Tibial nerve (tissue), 4 donors: ENCODE results near the gene TRABD2B.

Experiments used
- CTCF ChIP-seq, 5 experiments: fragments of 200-600 bp in 3 of 5; fragments of 450-650 bp in 2 of 5; sonication (generic) in 3 of 5; IDR thresholded peaks; one replicate each; pipeline ENCODE4 v1.5.1; 2016 to 2019; ENCODE audit warnings: antibody characterized with exemption in 5 of 5, mild to moderate bottlenecking in 3 of 5, moderate library complexity in 2 of 5
- EP300 ChIP-seq, 2 donors: sonication (generic); formaldehyde crosslinking; IDR thresholded peaks; one replicate each; pipeline ENCODE4 v1.6.1; 2017; ENCODE audit warnings: antibody characterized with exemption in 2 of 2, mild to moderate bottlenecking in 1 of 2

- TF ChIP-seq CTCF (IDR thresholded peaks at IDR 0.05) = no peak
- TF ChIP-seq EP300 (IDR thresholded peaks at IDR 0.05) = no peak
Observed at GRCh38 chr1:48002142-48002541, 5.0 kb upstream of the TRABD2B start.
